Left lobe of liver (tissue), 2 donors: Measurements from ENCODE around the gene NOS1AP. TPM values are rescaled to one million over a fixed set of nuclear protein-coding genes. Genes with fewer than 3 reads are reported as not detected.
"Not testable (repeated sequence)": the region's sequence is repeated elsewhere in the genome, so short reads cannot be mapped to it uniquely, and the experiment has no call there.

Experiments
- ATAC-seq: fragments of 200-7000 bp; cut with Tn5 transposase; one replicate; pipeline ENCODE4 v1.9.1; 2020; ENCODE audit warnings: mild to moderate bottlenecking, moderate library complexity
- DNase-seq: peaks from one replicate; pipeline ENCODE4 v3.0.0-alpha.2; 2020; ENCODE audit warnings: low spot score
- total RNA-seq: library from RNA; stranded (reverse); gene quantifications from one replicate; pipeline ENCODE4 v1.2.1, GENCODE V29; 2021
- donor health status: DM: no; HTN: no; CAD: no; lungs with moderate emphysema.
- donor health status: DM: no; HTN: yes; CAD: no.

Gene NOS1AP
- total RNA-seq, 1 donor from 2014 or later: 17.4 TPM

- ATAC-seq (peak; percentile 27), DNase-seq (no peak)
These were observed 12.9 kb upstream of the NOS1AP start for GRCh38 chr1:162056579-162056978.

GRCh38 chr1:162059721-162060120 lies 9.8 kb upstream of the NOS1AP start:
- ATAC-seq (no peak), DNase-seq (no peak)

GRCh38 chr1:162060314-162060713 lies 9.2 kb upstream of the NOS1AP start:
- ATAC-seq (no peak), DNase-seq (no peak)

- DNase-seq: no peak
These were observed 6.9 kb upstream of the NOS1AP start for GRCh38 chr1:162062542-162063015.

GRCh38 chr1:162065016-162065415 lies 4.5 kb upstream of the NOS1AP start:
- no peak for ATAC-seq
- DNase-seq: no peak

More at GRCh38 chr1:162062542-162063015, 6.9 kb upstream of the NOS1AP start:
- no peak for ATAC-seq

- not testable (repeated sequence) for ATAC-seq, DNase-seq
These were observed 2.7 kb upstream of the NOS1AP start for GRCh38 chr1:162066836-162067235.

GRCh38 chr1:162067466-162067865 lies 2.0 kb upstream of the NOS1AP start:
- ATAC-seq (no peak), DNase-seq (no peak)

GRCh38 chr1:162068301-162068700 lies 1.2 kb upstream of the NOS1AP start:
- ATAC-seq (no peak), DNase-seq (no peak)

GRCh38 chr1:162070094-162070748 lies 730 bp downstream of the NOS1AP start:
- ATAC-seq (peak; percentile 5), DNase-seq (no peak)

GRCh38 chr1:162070825-162071224 lies 1.3 kb downstream of the NOS1AP start:
- no peak for DNase-seq
- peak; percentile 19 for ATAC-seq

GRCh38 chr1:162072740-162073139 lies 3.2 kb downstream of the NOS1AP start:
- DNase-seq (peak; percentile 55), ATAC-seq (peak; percentile 35)

- DNase-seq (no peak), ATAC-seq (no peak)
These were observed 5.0 kb downstream of the NOS1AP start for GRCh38 chr1:162074276-162075005.

GRCh38 chr1:162075862-162076261 lies 6.4 kb downstream of the NOS1AP start:
- no peak for ATAC-seq
- no peak for DNase-seq

- ATAC-seq (no peak), DNase-seq (no peak)
These were observed 8.3 kb downstream of the NOS1AP start for GRCh38 chr1:162077648-162078299.

GRCh38 chr1:162079030-162079429 lies 9.5 kb downstream of the NOS1AP start:
- ATAC-seq: no peak
- no peak for DNase-seq

GRCh38 chr1:162080472-162081015 lies 11.1 kb downstream of the NOS1AP start:
- ATAC-seq (no peak), DNase-seq (no peak)

GRCh38 chr1:162081316-162081715 lies 11.8 kb downstream of the NOS1AP start:
- ATAC-seq (peak; percentile 55), DNase-seq (no peak)

GRCh38 chr1:162082080-162082479 lies 12.6 kb downstream of the NOS1AP start:
- not testable (repeated sequence) for ATAC-seq, DNase-seq

- ATAC-seq (no peak), DNase-seq (no peak)
These were observed 13.8 kb downstream of the NOS1AP start for GRCh38 chr1:162083273-162083672.

- ATAC-seq: no peak
- no peak for DNase-seq
These were observed 16.5 kb downstream of the NOS1AP start for GRCh38 chr1:162085991-162086390.

- ATAC-seq: no peak
- DNase-seq: no peak
These were observed 17.6 kb downstream of the NOS1AP start for GRCh38 chr1:162087111-162087510.
